GM11168 (cell line): ENCODE results near the gene KIF6.
"Not testable (repeated sequence)": the region's sequence is repeated elsewhere in the genome, so short reads cannot be mapped to it uniquely, and the experiment has no call there.

Source experiments
- in situ Hi-C: fragments of 300-500 bp; cut with MboI; formaldehyde crosslinking; loops from one replicate; pipeline ENCODE4 v1.12.0; 2022; ENCODE audit warnings: low sequenced_read_pairs; ENCODE audit not compliant: unreplicated experiment

The KIF6 gene

DNA sequence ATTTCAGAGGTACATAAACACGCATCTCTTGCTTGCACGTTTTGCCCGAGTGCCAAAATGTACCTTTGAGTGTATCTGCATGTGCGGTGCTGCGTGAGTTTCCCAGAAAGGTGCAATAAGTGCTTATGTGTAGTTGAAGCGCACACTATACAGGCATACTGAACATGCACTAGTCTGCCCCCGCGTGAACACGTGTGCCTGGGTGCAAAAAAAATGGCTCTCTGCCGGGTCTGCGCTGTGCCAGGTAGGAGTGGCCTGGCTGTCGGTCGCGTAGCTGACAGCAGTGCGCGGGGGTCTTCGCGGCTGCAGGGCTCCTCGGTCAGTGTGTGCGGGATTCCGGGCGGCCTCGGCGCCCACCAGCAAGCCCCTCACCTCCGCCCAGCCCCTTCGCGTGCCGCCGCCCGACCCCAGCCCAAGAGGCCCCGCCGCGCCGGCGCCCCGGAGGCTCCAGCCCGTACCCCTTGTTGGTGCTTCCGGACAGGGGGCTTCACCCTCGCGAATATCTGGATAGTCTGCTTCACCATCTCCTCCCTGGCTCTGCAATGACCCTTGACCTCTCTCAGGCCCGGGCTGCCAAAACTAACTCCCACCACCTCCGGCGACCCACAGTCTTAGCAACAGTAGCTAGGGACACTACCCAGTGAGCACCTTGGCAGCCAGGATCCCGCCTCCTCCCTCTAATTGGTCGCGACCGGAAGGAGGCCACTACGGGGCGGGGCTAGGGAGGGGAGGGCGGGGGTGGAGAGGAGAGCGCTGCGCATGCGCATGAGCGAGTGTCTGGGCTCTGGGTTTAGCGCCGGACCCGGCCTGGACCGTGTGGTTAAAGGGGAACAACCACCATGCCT, at the start of gene KIF6:
Gene KIF6, minus strand, starts transcription at position 622 of the 845 bp plus-strand sequence. Its CDS starts 98 bp downstream, at position 524.
- in situ Hi-C loops = no loop called here

- in situ Hi-C loops = no loop called here
Observed at GRCh38 chr6:39773782-39774181, 48.6 kb upstream of the KIF6 start.

- in situ Hi-C loops = no loop called here
Observed at GRCh38 chr6:39772559-39773273, 47.5 kb upstream of the KIF6 start.

DNA sequence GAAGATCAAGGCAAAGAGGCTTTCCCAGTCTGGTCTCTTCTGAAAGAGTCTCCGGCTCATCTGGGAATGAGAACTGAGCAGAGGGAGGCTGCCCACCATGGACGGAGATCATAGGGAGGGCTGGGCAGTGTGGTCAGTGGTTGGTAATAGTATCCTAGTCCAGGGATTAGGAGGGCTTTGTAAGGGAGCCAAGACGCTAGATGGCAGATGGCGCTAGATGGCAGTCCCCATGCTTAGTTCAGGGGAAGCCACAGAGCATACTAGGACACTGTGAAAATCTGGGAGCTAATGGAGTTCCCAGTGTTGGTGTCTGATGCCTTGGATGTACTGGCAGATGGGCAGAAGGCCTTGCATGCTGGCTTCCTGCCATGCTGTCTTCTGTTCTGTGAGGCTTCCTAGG, 45.2 kb upstream of the KIF6 start:
- in situ Hi-C loops = no loop called here

GRCh38 chr6:39769012-39769411, 43.8 kb upstream of the KIF6 start:
- in situ Hi-C loops = no loop called here

- in situ Hi-C loops = no loop called here
Observed at GRCh38 chr6:39765508-39766065, 40.4 kb upstream of the KIF6 start.

DNA sequence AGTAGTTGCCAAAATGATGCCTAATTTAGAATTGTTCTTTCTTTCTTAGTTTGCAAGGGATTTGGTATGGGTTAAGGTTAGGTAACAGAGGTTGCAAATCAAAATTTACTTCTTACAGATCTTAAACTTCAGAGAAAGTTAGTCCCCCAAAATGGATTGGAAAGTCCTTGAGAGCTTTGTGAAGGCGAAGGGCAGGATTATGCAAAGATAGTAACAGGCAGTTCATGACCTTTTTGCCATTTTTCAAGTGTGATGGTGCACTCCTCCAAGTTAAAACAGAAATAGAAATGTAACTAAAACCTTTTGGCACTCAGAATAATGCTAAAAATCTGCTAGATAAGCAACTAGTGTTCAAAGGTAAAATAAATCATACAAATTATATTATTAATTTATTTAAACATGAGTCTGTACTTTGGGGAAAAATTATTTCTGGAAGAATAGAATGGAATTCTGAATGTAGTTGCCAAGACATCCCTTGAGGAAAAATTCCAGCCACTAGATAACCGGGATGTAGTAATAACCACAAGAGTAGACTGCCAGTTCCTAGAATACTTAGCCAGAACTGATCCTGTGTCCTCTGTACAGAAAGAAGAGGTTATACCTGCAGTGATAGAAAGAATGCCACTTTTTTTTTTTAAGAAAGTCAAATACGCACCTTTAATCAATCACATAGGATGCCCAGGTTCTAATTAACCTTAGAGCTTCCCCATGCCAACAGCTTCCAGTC, 35.2 kb upstream of the KIF6 start:
- in situ Hi-C loops = no loop called here

- in situ Hi-C loops = no loop called here
Observed at GRCh38 chr6:39758905-39759605, 33.8 kb upstream of the KIF6 start.

GRCh38 chr6:39756582-39756981, 31.4 kb upstream of the KIF6 start:
- in situ Hi-C loops = no loop called here

- in situ Hi-C loops = no loop called here
Observed at GRCh38 chr6:39755231-39755630, 30.0 kb upstream of the KIF6 start.

GRCh38 chr6:39754514-39755115, 29.4 kb upstream of the KIF6 start:
- in situ Hi-C loops = no loop called here

GRCh38 chr6:39753725-39754045, 28.5 kb upstream of the KIF6 start:
- in situ Hi-C loops = no loop called here

DNA sequence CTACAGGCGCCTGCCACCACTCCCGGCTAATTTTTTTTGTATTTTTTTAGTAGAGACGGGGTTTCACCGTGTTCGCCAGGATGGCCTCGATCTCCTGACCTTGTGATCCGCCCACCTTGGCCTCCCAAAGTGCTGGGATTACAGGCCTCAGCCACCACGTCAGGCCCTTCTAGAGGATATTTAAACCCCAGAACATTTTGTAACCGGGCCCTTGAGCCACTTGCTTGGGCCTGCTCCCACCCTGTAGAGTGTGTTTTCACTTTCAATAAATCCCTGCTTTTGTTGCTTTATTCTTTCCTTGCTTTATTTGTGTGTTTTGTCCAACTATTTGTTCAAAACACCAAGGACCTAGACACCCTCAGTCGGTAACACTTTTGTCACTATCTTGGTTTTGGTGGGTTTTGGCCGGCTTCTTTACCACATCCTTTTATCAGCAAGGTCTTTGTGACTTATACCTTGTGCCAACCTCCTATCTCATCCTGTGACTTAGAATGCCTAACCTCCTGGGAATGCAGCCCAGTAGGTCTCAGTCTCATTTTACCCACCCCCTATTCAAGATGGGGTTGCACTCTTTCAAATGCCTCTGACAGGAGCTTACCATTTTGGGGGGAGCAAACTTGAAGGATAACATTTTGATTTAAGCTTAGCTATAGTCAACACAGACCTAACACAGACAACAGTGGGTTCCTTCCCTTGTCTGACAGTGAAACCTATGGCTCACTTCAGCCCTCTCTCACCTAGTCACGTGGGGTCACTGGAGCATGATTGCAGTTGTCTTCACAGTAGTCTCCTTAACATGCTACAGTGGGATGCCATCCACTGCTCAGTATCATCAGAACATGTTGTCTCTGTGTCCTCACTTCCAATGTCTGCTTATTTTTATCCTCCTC, 27.9 kb upstream of the KIF6 start:
- in situ Hi-C loops = no loop called here

DNA sequence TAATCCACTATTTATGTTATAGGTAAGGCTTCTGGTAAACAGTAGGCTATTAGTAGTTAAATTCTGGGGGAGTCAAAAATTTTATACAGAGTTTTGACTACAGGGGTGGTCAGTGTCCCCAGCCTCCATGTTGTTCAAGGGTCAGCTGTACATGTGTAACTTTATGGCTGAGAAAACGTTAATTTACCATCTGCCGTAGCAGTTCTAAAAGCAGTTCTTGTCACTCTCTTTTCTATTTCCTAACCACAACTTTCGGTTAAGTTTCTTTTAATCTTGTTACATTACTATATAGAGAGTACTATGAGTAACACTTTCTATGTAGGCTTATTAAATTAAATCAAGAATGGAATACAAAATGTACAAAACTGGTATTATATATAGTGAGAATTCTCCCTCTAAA, 21.6 kb upstream of the KIF6 start:
- in situ Hi-C loops = no loop called here

DNA sequence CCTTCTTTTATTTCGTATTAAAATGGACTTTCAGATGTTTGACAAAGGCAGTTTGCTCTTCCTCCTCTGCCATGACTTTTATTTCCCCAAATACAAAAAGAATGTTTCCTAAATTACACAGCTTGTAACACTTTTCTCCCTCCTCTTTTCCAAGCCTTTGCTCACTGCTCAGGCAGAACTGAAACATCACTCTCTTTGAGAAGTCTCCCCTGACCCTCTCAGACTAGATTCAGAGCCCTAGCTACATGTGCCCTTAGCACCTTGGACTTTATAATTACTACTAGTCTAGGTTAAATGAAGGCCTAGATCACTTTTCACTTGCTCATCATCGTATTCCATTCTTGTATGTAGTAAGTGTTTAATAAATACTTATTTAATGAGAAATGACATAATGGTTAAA, 8.5 kb upstream of the KIF6 start:
- in situ Hi-C loops = no loop called here

- in situ Hi-C loops = no loop called here
Observed at GRCh38 chr6:39731565-39731964, 6.4 kb upstream of the KIF6 start.

DNA sequence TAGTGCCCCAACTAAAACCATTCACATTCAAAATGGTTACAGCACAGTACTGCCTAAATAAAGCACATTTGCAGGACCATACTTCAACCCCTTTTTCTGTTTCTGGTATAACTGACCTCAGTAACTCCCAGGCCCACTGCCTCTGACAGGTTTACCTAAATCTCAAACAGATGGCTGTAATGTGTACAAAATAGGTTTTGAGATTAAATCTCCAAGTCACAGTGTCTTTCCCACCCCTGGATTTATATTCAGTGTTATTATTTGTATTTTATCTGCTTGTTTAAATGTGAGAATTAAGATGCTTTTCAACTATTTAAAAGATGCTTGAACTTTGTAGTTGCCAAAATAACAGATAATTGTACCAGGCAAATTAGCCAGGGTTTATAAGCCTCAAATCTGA, 4.7 kb upstream of the KIF6 start:
- in situ Hi-C loops = no loop called here

GRCh38 chr6:39725632-39725997, 407 bp upstream of the KIF6 start:
- in situ Hi-C loops = no loop called here

DNA sequence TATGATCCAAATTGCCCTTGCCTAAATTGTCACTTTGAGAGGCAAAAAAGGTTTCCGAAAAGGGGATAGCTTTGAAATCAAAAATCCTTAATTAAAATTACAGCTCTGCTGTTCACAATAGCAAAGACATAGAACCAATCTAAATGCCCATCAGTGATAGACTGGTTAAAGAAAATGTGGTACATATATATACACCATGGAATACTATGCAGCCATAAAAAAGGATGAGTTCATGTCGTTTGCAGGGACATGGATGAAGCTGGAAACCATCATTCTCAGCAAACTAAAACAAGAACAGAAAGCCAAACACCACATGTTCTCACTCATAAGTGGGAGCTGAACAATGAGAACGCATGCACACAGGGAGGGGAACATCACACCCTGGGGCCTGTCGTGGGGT, 1.9 kb downstream of the KIF6 start:
- in situ Hi-C loops = not testable (repeated sequence)
